Measurements from ENCODE around the gene SLMAP.
"Not testable (repeated sequence)": the region's sequence is repeated elsewhere in the genome, so short reads cannot be mapped to it uniquely, and the experiment has no call there.

Gene SLMAP

GRCh38 chr3:57803647-57804081, 47.6 kb downstream of the SLMAP start:
- peak; percentile 70 for DNase-seq (ENCODE audit: low read depth, low spot score)
- ChIA-PET POLR2A (no interaction called here), CTCF (no interaction called here)
- TF ChIP-seq, protein P1, sequence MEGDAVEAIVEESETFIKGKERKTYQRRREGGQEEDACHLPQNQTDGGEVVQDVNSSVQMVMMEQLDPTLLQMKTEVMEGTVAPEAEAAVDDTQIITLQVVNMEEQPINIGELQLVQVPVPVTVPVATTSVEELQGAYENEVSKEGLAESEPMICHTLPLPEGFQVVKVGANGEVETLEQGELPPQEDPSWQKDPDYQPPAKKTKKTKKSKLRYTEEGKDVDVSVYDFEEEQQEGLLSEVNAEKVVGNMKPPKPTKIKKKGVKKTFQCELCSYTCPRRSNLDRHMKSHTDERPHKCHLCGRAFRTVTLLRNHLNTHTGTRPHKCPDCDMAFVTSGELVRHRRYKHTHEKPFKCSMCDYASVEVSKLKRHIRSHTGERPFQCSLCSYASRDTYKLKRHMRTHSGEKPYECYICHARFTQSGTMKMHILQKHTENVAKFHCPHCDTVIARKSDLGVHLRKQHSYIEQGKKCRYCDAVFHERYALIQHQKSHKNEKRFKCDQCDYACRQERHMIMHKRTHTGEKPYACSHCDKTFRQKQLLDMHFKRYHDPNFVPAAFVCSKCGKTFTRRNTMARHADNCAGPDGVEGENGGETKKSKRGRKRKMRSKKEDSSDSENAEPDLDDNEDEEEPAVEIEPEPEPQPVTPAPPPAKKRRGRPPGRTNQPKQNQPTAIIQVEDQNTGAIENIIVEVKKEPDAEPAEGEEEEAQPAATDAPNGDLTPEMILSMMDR (IDR thresholded peaks at IDR 0.05; ENCODE audit: insufficient read depth, low read length, missing control alignments), result no peak
- H3K4me3 ChIP-seq (ENCODE audit: low read depth, low read length), result no peak overlapping the region; the same call in 1 of the 2 replicates

DNA sequence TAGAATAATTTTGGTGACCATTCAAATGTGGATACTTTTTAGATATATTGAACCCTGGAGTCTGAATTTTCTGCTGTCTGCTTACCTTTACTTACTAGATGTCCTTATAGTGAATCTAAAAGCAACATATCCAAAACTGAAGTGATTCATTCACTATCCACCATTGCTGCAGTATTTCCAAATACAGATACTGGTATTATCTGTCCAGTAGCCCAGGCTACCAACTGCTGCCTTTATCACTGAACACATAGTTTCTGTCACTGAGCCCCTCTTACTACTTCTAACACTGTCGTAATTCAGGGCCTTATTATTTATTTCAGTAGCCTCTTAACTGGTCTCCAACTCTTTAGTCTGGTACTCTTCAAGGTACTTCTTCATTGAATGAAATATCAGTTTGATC, 49.2 kb downstream of the SLMAP start:
- CTCF ChIA-PET, result no interaction called here
- no peak overlapping the region for H3K4me3 ChIP-seq (ENCODE audit: low read depth, low read length)
- POLR2A ChIA-PET, result no interaction called here
- TF ChIP-seq, protein P1 (IDR thresholded peaks at IDR 0.05; ENCODE audit: insufficient read depth, low read length, missing control alignments), result no peak
- DNase-seq (ENCODE audit: low read depth, low spot score), result no peak

- ChIA-PET POLR2A (no interaction called here), CTCF (no interaction called here)
- H3K4me3 ChIP-seq (ENCODE audit: low read depth, low read length), result no peak overlapping the region
- TF ChIP-seq, protein P1 (IDR thresholded peaks at IDR 0.05; ENCODE audit: insufficient read depth, low read length, missing control alignments), result no peak
- DNase-seq (ENCODE audit: low read depth, low spot score), result no peak
These were observed 49.6 kb downstream of the SLMAP start for GRCh38 chr3:57805674-57806073.

- DNase-seq (ENCODE audit: low read depth, low spot score); CTCF ChIA-PET; H3K4me3 ChIP-seq (ENCODE audit: low read depth, low read length); POLR2A ChIA-PET: not testable (repeated sequence)
These were observed 50.1 kb downstream of the SLMAP start for GRCh38 chr3:57806195-57806594.

DNA sequence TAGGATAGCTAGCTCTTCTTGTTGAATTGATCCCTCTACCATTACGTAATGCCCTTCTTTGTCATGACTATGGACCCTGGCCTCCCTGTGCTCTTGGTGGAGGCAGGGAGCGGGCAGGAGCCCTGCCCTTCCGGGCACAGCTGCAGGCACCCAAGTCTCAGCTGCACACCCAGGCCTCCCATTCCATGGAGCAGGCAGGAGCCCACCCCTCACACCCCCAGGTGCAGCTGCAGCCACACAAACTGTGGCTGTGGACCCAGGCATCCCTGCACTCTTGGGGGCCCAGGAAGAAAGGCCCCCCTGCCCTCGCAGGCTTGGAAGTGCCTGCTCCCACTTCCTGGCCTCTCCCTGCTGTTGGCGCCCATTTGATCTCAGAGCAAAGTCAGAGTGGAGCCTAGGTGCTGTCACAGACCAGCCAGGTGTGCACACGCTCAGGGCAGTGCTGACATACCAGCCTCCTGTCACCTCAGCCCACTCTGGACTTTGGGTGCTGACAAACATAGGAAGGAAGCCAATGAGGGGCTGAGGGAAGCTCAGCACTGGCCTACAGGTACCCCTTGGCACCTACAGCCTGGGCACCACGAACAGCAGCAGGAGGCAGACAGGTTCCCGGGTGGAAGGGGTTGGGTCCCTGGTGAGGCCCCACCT, 53.0 kb downstream of the SLMAP start:
- no peak overlapping the region for H3K4me3 ChIP-seq (ENCODE audit: low read depth, low read length)
- ChIA-PET CTCF (interaction anchor here (1.3 kb wide), 1 partner anchor 17 kb away, joined by 4 read pairs; no protein-coding TSS in a partner anchor), POLR2A (no interaction called here)
- TF ChIP-seq, protein P1 (IDR thresholded peaks at IDR 0.05; ENCODE audit: insufficient read depth, low read length, missing control alignments), result no peak
- DNase-seq (ENCODE audit: low read depth, low spot score), result no peak

DNA sequence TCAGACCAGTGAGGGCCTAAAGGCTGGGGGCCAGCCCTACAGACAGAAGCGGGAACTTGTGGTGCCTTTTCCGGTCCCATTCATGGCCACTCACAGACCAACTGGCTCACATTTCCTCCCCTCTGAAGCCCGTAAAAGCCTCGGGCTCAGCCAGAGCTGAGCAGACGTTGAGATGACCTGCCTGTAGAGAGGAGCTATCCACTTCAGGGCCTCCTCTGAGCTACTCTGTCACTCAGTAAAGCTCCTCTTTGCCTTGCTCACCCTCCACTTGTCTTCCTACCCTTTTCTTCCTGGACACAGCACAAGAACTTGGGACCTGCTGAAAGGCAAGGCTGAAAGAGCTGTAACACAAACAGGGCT, 53.5 kb downstream of the SLMAP start:
- ChIA-PET CTCF (interaction anchor here (1.3 kb wide), 1 partner anchor 16 kb away, joined by 4 read pairs; no protein-coding TSS in a partner anchor), POLR2A (no interaction called here)
- TF ChIP-seq, protein P1 (IDR thresholded peaks at IDR 0.05; ENCODE audit: insufficient read depth, low read length, missing control alignments), result no peak
- no peak overlapping the region for H3K4me3 ChIP-seq (ENCODE audit: low read depth, low read length)
- no peak for DNase-seq (ENCODE audit: low read depth, low spot score)

- TF ChIP-seq, protein P1 (IDR thresholded peaks at IDR 0.05; ENCODE audit: insufficient read depth, low read length, missing control alignments), result no peak
- no peak for DNase-seq (ENCODE audit: low read depth, low spot score)
- H3K4me3 ChIP-seq (ENCODE audit: low read depth, low read length), result no peak overlapping the region
- POLR2A ChIA-PET, result no interaction called here
- CTCF ChIA-PET, result interaction anchor here (1.3 kb wide), 1 partner anchor 16 kb away, joined by 4 read pairs; no protein-coding TSS in a partner anchor
These were observed 53.9 kb downstream of the SLMAP start for GRCh38 chr3:57810048-57810447.
